Measurements from ENCODE around the gene NCR1.

DNA sequence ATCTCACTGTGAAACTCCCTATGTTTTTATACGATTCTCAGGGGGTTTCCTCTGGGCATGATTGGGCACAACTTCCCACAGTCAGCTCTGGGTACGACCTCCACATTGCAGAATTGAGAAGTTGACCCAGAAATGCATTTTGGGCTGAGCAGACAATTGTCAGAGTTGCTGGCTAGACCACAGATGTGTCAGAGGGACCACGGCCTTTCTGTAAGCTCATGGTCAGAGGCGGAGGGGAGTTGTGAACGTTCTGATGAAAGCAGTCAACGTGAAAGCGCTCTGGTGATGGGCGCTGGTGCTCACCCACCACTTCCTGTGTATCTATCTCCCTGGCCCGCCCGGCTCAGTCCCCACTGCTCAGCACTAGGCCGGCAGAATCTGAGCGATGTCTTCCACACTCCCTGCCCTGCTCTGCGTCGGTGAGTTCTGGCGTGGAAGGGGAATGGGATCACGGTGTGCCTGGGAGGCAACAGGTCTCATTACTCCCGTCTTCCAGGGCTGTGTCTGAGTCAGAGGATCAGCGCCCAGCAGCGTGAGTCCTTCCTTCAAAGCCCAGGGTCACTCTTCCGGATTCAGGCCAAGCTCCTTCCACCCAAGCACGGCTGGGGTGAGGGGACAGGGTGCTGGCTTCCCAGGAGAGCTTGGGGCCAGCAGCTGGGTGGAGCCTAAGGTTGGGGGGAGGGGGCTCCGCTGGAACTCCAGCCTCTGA is at the start of gene NCR1:
- TF ChIP-seq, protein P1, sequence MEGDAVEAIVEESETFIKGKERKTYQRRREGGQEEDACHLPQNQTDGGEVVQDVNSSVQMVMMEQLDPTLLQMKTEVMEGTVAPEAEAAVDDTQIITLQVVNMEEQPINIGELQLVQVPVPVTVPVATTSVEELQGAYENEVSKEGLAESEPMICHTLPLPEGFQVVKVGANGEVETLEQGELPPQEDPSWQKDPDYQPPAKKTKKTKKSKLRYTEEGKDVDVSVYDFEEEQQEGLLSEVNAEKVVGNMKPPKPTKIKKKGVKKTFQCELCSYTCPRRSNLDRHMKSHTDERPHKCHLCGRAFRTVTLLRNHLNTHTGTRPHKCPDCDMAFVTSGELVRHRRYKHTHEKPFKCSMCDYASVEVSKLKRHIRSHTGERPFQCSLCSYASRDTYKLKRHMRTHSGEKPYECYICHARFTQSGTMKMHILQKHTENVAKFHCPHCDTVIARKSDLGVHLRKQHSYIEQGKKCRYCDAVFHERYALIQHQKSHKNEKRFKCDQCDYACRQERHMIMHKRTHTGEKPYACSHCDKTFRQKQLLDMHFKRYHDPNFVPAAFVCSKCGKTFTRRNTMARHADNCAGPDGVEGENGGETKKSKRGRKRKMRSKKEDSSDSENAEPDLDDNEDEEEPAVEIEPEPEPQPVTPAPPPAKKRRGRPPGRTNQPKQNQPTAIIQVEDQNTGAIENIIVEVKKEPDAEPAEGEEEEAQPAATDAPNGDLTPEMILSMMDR (IDR thresholded peaks at IDR 0.05 in 4 of 5, conservative IDR thresholded peaks at IDR 0.05 in 1 of 5), result no peak
- TF ChIP-seq POLR2A (IDR thresholded peaks at IDR 0.05), result no peak
